Mammary microvascular endothelial cell (primary cell): Measurements from ENCODE around the gene RPP40. TPM values are rescaled to one million over a fixed set of nuclear protein-coding genes. Genes with fewer than 3 reads are reported as not detected.

ENCODE experiments used
- total RNA-seq: library from RNA; depleted of rRNA; stranded (reverse); fragments of >200 nt; gene quantifications from 2 replicates; pipeline ENCODE4 v1.2.3, GENCODE V29; 2015

Gene RPP40, protein sequence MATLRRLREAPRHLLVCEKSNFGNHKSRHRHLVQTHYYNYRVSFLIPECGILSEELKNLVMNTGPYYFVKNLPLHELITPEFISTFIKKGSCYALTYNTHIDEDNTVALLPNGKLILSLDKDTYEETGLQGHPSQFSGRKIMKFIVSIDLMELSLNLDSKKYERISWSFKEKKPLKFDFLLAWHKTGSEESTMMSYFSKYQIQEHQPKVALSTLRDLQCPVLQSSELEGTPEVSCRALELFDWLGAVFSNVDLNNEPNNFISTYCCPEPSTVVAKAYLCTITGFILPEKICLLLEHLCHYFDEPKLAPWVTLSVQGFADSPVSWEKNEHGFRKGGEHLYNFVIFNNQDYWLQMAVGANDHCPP
- 30.6 and 38.1 TPM in 2 replicates for total RNA-seq

GRCh38 chr6:5003604-5004372 lies at the start of gene RPP40:
Gene RPP40 (minus strand): TSS chr6:5004037. CDS start chr6:5004002, 35 bp downstream.

Other genes with a start within 250 kb of the RPP40 start
- gene CDYL, start 227.6 kb downstream of the RPP40 start, total RNA-seq: 22.9 and 25.8 TPM in 2 replicates
- gene PPP1R3G, start 81.3 kb upstream of the RPP40 start, total RNA-seq: 0.33 and 0.49 TPM in 2 replicates